Measurements from ENCODE around the gene APOC1.

The APOC1 gene

DNA sequence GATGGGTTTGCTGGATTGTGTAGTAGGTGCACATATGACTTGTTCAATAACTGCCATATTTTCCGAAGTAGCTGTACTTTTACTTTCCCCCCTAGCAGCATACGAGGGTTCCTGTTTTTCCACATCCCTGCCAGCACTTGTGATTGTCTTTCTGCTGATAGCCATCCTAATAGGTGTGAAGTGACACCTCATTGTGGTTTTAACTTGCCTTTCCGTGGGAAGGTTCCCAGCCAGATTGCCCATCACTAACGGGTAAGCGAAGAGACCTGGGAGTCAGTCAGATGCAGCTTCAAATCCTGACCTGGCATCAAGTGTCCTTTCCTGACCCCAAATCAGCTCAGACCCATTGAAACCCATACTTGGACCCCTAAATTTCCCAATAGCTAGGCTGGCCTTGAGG, 45.3 kb downstream of the APOC1 start:
- no peak for DNase-seq

DNA sequence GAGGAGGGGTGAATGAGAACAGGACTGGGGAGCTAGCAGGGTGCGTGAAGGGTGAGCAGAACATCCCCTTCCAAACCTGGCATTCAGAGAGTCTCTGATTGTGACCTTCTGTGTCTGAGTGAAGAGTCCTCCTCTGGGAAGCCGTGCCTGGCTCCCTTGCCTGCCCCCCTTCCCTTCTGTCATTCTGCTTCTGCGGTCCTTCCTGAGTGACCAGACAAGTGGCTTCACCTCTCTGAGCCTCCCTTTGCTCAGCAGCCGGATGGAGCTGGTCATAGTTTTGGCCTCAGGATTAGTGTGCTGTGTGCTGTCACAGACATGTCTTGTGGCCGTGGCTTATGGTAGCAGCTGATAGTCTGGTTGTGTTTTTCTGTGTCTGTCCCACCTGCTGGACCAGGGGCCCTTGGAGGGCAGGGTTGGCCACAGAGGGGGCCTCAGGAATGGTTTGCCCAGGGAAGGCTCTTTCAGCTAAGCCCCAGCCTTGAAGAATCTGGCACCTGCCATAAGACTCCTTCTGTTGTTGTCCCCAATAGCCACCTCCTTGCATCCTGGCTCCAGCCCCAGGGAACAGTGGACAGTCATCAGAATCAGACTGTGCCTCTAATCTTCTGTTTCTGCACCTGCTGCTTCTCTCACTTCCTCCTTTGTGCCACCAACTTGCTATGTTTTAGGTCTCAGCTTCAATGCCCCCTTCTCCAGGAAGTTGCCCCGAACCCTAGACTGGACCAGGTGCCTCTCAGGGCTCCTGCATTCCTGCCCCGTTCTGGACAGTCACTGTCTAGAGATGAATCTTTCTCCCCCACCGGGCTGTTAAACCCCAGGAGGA, 46.7 kb downstream of the APOC1 start:
- no peak for DNase-seq

DNA sequence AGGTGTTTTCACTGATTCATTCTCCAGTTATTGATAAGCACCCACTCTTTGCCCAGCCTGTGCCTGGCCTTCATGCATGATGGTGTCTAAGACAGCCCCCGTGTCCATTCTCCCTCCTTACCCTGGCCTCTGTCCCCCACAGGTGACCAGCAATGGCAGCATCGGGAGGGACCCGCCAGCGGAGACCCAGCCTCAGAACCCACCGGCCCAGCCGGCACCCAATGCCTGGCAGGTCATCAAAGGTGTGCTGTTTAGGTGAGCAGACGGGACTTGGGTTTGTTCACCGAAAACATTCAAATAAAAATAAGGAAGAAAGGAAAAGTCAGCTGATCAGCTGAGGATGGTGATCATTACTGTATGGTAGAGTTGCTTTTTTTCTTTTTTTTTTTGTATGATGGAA, 47.4 kb downstream of the APOC1 start:
- DNase-seq, result no peak

DNA sequence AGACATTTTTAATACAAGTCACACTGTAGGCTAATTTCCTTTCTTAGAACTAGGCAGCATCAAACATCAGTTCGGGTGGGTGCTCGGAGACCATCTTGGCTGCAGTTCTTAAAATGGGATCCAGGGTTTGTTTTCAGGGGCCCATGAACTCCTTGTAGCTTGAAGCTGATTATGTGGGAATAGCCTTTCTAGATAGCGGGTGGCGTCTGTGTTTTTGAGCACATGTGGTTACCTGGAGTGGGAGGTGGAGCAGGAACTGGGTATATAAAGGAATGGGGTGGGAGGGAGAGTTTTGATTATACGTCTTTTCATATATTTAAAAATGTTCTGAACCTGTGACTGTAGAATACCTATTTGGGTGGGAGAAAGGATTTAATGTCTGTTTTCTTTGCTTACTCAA, 53.7 kb downstream of the APOC1 start:
- no peak for DNase-seq

DNA sequence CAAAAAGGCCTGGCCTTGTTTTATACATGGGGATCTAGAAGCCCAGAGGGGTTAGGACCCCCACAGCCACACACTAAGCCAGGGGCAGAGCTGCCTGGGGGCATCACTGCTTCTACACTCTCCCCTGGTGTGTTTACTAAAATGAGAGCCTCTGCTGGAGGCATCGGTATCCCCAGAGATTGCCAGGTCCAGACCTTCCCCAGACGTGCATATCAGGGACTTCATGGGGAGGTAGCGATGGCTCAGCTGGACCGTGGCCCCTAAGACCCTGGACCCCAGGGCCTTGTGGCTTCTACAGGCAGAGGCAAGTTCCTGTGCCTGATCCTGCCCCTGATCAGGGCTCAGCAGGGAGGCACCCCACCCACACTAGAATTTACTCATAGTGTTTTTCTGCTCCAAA, 54.3 kb downstream of the APOC1 start:
- no peak for DNase-seq

Measured in AML-193 (cell line).